Activated CD4-positive, alpha-beta T cell treated with anti-CD3 and anti-CD28 coated beads, Interleukin-2, amount 50 U/mL, for 48 hours (primary cell): ENCODE data around the gene IL1B.
"Not testable (repeated sequence)": the region's sequence is repeated elsewhere in the genome, so short reads cannot be mapped to it uniquely, and the experiment has no call there.

ENCODE experiments used
- DNase-seq, 2 experiments: peaks; one replicate each; pipeline ENCODE4 v3.0.0-alpha.2; 2020

The IL1B gene

GRCh38 chr2:112836695-112837117, at the start of gene IL1B:
IL1B (minus strand) TSS chr2:112836779; CDS start chr2:112836229, 550 bp downstream.
- no peak for DNase-seq

GRCh38 chr2:112886291-112886690, 49.7 kb upstream of the IL1B start:
- no peak for DNase-seq

GRCh38 chr2:112885506-112885902, 48.9 kb upstream of the IL1B start:
- no peak for DNase-seq

- DNase-seq: peak; percentile 79 to 85
Observed at GRCh38 chr2:112884869-112885505, 48.4 kb upstream of the IL1B start.

- DNase-seq: no peak
Observed at GRCh38 chr2:112883669-112884068, 47.1 kb upstream of the IL1B start.

- DNase-seq: peak; percentile 47 to 60
Observed at GRCh38 chr2:112881217-112881985, 44.8 kb upstream of the IL1B start.

- DNase-seq: no peak
Observed at GRCh38 chr2:112880696-112881095, 44.1 kb upstream of the IL1B start.

GRCh38 chr2:112880091-112880531, 43.5 kb upstream of the IL1B start:
- no peak for DNase-seq

GRCh38 chr2:112879491-112880041, 43.0 kb upstream of the IL1B start:
- DNase-seq: no peak

- no peak for DNase-seq
Observed at GRCh38 chr2:112877423-112877822, 40.8 kb upstream of the IL1B start.

GRCh38 chr2:112876971-112877361, 40.4 kb upstream of the IL1B start:
- DNase-seq: no peak

GRCh38 chr2:112876257-112876970, 39.8 kb upstream of the IL1B start:
- no peak for DNase-seq

GRCh38 chr2:112870841-112871835, 34.6 kb upstream of the IL1B start:
- DNase-seq: no peak

- DNase-seq: peak; percentile 25 to 41
Observed at GRCh38 chr2:112869258-112869842, 32.8 kb upstream of the IL1B start.

GRCh38 chr2:112867701-112868631, 31.4 kb upstream of the IL1B start:
- DNase-seq: no peak

- no peak for DNase-seq
Observed at GRCh38 chr2:112866128-112866835, 29.7 kb upstream of the IL1B start.

- no peak for DNase-seq
Observed at GRCh38 chr2:112864072-112864471, 27.5 kb upstream of the IL1B start.

- DNase-seq: not testable (repeated sequence)
Observed at GRCh38 chr2:112859406-112860183, 23.0 kb upstream of the IL1B start.

- no peak for DNase-seq
Observed at GRCh38 chr2:112850588-112850987, 14.0 kb upstream of the IL1B start.
